ENCODE measurements around the gene ASCL5.

ASCL5 gene

DNA sequence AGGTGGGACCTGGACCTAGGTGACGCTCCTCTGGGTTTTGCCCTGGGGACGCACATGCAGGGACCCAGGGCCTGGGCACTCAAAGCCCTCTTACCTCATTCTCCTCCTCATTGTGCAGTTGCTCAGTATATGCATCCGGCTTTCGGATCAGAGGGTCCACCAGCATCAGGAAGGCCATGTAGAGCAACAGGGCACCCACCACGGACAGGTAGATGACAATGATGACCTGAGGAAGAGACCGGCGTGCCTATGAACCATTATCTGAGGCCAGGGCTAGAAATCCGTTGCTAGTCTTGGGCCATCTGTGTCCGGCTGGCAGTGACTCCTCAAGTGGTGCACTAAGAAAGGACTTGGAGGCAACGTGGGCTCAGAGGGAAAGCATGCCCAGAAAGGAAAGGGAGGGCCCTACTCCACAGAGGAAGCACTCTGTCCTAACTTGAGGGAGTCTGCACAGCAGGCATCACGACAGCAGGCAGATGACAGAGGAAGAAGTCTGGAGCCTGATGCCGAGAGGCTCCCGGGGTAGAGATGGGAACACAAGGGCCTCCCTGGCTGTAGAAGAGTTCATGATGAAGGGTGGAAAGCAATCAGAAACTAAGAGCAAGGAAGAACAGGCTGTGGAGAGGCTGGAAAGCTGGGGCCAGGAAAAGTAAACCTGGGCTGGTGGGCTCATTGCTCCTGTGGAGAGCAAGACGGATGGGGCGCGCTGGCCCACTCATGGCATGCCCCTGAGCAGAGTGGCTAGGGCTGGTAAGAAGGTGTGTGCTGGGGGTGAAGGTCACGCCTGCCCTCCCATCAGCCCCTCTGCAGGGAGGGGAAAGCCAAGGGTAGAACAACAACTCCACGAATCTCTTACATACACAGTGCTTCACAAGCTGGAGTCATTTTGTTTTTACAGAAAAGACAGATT, 17.0 kb upstream of the ASCL5 start:
- no peak for DNase-seq (ENCODE audit: low read depth)
- no peak overlapping the region for H3K4me3 ChIP-seq (ENCODE audit: low read length)
- TF ChIP-seq, protein P1, sequence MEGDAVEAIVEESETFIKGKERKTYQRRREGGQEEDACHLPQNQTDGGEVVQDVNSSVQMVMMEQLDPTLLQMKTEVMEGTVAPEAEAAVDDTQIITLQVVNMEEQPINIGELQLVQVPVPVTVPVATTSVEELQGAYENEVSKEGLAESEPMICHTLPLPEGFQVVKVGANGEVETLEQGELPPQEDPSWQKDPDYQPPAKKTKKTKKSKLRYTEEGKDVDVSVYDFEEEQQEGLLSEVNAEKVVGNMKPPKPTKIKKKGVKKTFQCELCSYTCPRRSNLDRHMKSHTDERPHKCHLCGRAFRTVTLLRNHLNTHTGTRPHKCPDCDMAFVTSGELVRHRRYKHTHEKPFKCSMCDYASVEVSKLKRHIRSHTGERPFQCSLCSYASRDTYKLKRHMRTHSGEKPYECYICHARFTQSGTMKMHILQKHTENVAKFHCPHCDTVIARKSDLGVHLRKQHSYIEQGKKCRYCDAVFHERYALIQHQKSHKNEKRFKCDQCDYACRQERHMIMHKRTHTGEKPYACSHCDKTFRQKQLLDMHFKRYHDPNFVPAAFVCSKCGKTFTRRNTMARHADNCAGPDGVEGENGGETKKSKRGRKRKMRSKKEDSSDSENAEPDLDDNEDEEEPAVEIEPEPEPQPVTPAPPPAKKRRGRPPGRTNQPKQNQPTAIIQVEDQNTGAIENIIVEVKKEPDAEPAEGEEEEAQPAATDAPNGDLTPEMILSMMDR (conservative IDR thresholded peaks at IDR 0.05; ENCODE audit: low read length) = no peak

DNA sequence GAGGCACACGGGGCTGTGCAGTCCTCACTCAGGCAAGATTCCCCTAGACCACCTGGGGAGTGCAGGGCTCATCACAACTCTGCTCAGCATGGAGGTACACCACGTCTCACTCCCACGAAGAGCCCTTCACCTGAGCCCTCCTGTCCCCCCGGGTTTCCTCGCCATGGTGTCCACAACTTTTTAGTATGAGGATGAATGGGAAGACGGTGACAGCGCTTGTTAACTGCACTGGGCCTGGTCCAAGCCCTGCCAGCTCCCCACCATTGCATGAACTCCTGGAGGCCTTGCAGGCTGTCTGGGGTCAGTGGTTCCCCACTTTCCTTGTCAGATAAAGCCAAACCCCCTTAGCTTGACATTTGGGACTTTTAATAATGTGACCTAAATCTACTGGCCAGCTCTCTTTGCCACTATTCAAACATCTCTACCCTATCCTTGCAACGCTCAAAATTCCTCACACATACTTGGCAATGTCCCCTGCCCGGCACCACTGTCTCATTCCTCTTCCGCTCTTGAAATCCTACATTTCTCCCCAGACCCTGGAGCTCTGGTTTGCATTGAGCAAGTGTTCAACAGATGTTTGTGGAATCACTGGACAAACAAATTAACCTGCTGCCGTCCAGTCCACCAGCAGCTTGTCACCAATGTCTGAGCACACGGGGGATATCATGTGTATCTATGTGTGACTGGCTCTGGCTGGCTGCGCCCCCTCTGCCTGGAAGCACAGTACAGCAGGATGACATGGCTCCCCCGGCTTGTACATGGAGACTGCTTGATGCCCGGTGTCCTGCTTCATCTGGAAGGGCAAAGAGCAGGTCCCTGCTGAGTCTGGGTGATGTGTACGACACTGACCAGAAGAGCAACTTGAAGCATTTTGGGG, 16.1 kb upstream of the ASCL5 start:
- TF ChIP-seq, protein P1 (conservative IDR thresholded peaks at IDR 0.05; ENCODE audit: low read length) = no peak
- no peak overlapping the region for H3K4me3 ChIP-seq (ENCODE audit: low read length)
- peak; percentile 78 for DNase-seq (ENCODE audit: low read depth)

DNA sequence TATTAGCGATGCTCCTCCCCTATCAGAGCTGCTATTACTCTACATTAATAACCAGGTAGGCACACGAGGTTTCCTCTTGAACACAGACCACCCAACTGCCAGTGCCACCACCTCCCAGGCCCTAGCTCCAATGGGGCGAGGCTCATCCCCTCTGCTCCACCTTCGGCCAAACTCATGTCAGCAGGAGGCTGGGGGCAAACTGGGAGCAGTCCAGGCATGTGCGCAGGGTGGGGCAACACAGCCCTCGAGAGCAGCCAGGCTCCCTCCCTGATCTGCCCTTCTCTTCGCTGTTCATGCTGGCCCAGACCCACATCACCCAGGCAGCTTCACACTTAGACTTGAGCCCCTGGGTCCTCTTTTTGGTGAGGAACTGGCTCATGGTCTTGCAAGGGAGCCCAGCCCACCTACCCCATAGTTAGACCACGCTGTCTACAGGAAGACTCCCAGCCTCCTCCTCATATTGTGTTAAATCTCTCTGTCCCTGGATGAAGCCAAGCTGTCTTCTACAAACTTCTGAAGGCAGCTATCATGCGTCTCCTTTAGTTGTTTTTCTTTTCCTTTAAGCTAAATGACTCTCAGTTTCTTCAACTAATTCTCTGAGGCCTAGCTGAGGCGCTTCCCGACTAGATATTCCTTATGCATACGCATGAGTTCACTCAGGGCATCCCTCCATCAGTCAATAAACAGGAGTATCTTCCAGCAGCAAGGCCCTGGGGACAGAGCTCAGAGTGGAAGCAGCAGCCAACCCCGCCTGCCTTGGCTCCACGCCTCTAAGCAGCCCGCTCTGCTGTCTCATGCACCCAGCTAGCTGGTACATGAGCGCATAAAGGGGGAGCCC, 15.2 kb upstream of the ASCL5 start:
- no peak overlapping the region for H3K4me3 ChIP-seq (ENCODE audit: low read length)
- TF ChIP-seq, protein P1 (conservative IDR thresholded peaks at IDR 0.05; ENCODE audit: low read length) = no peak
- DNase-seq (ENCODE audit: low read depth) = peak; percentile 17

DNA sequence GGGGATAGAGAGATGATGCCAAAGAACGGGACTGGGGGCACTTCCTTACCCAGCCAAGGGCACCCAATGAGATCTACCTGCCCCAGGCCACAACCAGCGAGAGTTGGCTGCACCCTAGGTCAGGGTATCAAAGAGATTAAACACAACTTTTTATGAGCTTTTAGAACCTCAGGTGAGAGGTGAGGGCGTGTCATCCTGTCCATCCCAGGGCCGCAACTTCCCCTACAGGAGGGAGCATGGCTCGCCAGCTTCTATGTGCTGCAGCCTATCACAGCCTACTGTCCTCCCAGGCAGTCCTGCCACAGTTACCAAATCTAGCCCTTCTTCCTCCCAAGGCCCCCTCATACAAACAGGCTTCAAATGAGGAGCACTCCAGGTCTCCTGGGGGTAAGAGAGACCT, 14.4 kb upstream of the ASCL5 start:
- no peak overlapping the region for H3K4me3 ChIP-seq (ENCODE audit: low read length)
- TF ChIP-seq, protein P1 (conservative IDR thresholded peaks at IDR 0.05; ENCODE audit: low read length) = no peak
- no peak for DNase-seq (ENCODE audit: low read depth)

DNA sequence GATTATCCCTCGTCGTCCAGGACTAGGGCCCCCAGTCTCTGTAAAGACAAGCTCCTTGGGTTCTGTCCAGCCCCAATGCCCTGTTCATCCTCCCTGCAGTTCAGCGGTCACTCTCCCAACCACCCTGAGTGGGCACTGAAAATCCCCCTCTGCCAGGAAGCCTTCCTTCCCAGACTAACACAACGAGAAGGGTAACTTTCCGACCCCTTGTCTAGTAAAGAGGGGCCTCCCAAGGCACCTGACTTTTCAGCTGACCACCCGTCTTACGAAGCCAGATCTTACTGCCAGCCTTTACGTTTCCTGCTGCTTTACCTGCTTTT, 13.9 kb upstream of the ASCL5 start:
- TF ChIP-seq, protein P1 (conservative IDR thresholded peaks at IDR 0.05; ENCODE audit: low read length) = no peak
- no peak for DNase-seq (ENCODE audit: low read depth)
- no peak overlapping the region for H3K4me3 ChIP-seq (ENCODE audit: low read length)

DNA sequence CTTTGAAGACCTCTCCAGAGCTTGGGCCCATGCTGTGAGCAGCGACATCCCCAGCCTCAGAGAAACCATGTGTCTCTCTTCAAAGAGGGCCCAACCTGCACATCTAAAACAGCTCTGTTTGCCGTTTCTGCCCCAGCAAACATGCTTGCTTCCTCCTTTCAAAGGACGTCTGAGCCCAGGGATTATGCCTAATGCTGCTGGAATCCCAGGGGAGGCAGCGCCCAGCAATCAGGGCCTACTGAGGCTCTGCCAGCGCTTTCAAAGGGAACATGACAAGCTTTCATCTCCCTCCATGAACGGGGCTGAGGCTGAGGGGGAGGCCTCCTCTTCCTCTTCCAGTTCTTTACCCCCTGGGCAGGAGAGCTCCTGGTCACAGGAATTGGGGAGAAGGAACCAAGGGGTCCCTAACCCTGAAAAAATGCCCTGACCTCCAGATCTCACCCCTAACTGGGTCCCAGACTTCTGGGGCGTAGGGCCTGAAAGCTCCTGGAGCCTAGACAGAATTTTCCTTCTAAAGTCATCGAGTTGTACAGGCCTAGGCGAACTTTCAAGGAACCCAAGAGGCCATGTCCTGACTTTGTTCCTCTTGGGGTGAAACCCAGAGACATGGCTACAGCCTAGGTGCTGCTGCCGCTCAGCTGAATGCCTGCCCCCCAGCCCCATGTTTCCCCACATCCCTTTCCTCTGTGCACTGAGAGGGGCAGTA, 13.4 kb upstream of the ASCL5 start:
- DNase-seq (ENCODE audit: low read depth) = no peak
- TF ChIP-seq, protein P1 (conservative IDR thresholded peaks at IDR 0.05; ENCODE audit: low read length) = no peak
- H3K4me3 ChIP-seq (ENCODE audit: low read length) = no peak overlapping the region

All from AG10803 (cell line).